HepG2 (cell line): Measurements from ENCODE around the gene GPR162. TPM values are rescaled to one million over a fixed set of nuclear protein-coding genes. Genes with fewer than 3 reads are reported as not detected.
A peak's percentile ranks its signal among the peaks of the same experiment; 100 is the strongest.

Source experiments
- BRF2 ChIP-seq: sonication (generic); formaldehyde crosslinking; IDR thresholded peaks from 2 replicates; pipeline ENCODE4 v1.8.1; 2022; ENCODE audit warnings: mild to moderate bottlenecking, missing genetic modification reagents
- CHD2 ChIP-seq: IDR thresholded peaks from 2 replicates; pipeline ENCODE4 v1.6.1; 2011; ENCODE audit warnings: low read depth, low read length, improper control_type of control experiment
- IKZF4 ChIP-seq: sonication (generic); formaldehyde crosslinking; IDR thresholded peaks from 2 replicates; pipeline ENCODE4 v1.5.1; 2020; ENCODE audit warnings: borderline replicate concordance, mild to moderate bottlenecking, low read depth, missing genetic modification reagents; ENCODE audit errors: not compliant biosample characterization
- KDM6A ChIP-seq: IDR thresholded peaks from 2 replicates; pipeline ENCODE4 v1.6.1; 2016; ENCODE audit warnings: low read depth
- PHF8 ChIP-seq: sonication (generic); formaldehyde crosslinking; IDR thresholded peaks from 2 replicates; pipeline ENCODE4 v1.5.0; 2020; ENCODE audit warnings: missing genetic modification reagents
- REL ChIP-seq: sonication (generic); formaldehyde crosslinking; conservative IDR thresholded peaks from 2 replicates; pipeline ENCODE4 v1.8.0; 2022; ENCODE audit warnings: mild to moderate bottlenecking, missing genetic modification reagents, moderate library complexity
- SNRNP70 ChIP-seq: fragments of 200-400 bp; formaldehyde crosslinking; IDR thresholded peaks from 2 replicates; pipeline ENCODE4 v1.6.1; 2017; ENCODE audit warnings: mild to moderate bottlenecking, low read depth, low read length, moderate library complexity
- SRY ChIP-seq: sonication (generic); formaldehyde crosslinking; IDR thresholded peaks from 2 replicates; pipeline ENCODE4 v1.8.0; 2022; ENCODE audit warnings: mild to moderate bottlenecking, missing genetic modification reagents
- ZFP37 ChIP-seq: sonication (generic); formaldehyde crosslinking; IDR thresholded peaks from 2 replicates; pipeline ENCODE4 v1.4.0; 2020; ENCODE audit warnings: missing genetic modification reagents, borderline replicate concordance
- ZNF136 ChIP-seq: sonication (generic); formaldehyde crosslinking; IDR thresholded peaks from 2 replicates; pipeline ENCODE4 v1.8.1; 2022; ENCODE audit warnings: low read depth, mild to moderate bottlenecking, moderate library complexity, missing genetic modification reagents
- ZNF207 ChIP-seq: fragments of 450-650 bp; IDR thresholded peaks from 2 replicates; pipeline ENCODE4 v1.6.1; 2016; ENCODE audit warnings: antibody characterized with exemption, borderline replicate concordance
- ZNF253 ChIP-seq: sonication (generic); formaldehyde crosslinking; IDR thresholded peaks from 2 replicates; pipeline ENCODE4 v1.8.0; 2022; ENCODE audit warnings: mild to moderate bottlenecking, missing genetic modification reagents, borderline replicate concordance
- ZNF333 ChIP-seq: sonication (generic); formaldehyde crosslinking; IDR thresholded peaks from 2 replicates; pipeline ENCODE4 v1.4.0; 2020; ENCODE audit warnings: mild to moderate bottlenecking, missing genetic modification reagents, borderline replicate concordance
- ZNF337 ChIP-seq: sonication (generic); formaldehyde crosslinking; IDR thresholded peaks from 2 replicates; pipeline ENCODE4 v1.5.1; 2020; ENCODE audit warnings: missing genetic modification reagents, low read depth, mild to moderate bottlenecking, borderline replicate concordance
- ZNF383 ChIP-seq: sonication (generic); formaldehyde crosslinking; IDR thresholded peaks from 2 replicates; pipeline ENCODE4 v1.4.0; 2020; ENCODE audit warnings: missing genetic modification reagents, mild to moderate bottlenecking, borderline replicate concordance
- ZNF552 ChIP-seq: sonication (generic); formaldehyde crosslinking; IDR thresholded peaks from 2 replicates; pipeline ENCODE4 v1.9.0; 2022; ENCODE audit warnings: missing genetic modification reagents, mild to moderate bottlenecking, borderline replicate concordance
- ZNF589 ChIP-seq: sonication (generic); formaldehyde crosslinking; conservative IDR thresholded peaks from 2 replicates; pipeline ENCODE4 v1.8.0; 2022; ENCODE audit warnings: mild to moderate bottlenecking, moderate library complexity, missing genetic modification reagents
- ZNF629 ChIP-seq: sonication (generic); formaldehyde crosslinking; conservative IDR thresholded peaks from 2 replicates; pipeline ENCODE4 v1.5.0; 2020; ENCODE audit warnings: missing genetic modification reagents
- ZNF75D ChIP-seq: sonication (generic); formaldehyde crosslinking; IDR thresholded peaks from 2 replicates; pipeline ENCODE4 v1.8.1; 2023; ENCODE audit warnings: missing genetic modification reagents, mild to moderate bottlenecking, borderline replicate concordance
- ZSCAN12 ChIP-seq: sonication (generic); formaldehyde crosslinking; IDR thresholded peaks from 2 replicates; pipeline ENCODE4 v1.9.0; 2021; ENCODE audit warnings: mild to moderate bottlenecking, missing genetic modification reagents
- polyA plus RNA-seq, 8 experiments: library from polyadenylated mRNA; depleted of rRNA in 3 of 8; stranded (reverse) in 7 of 8; unstranded in 1 of 8; fragments of >200 nt; fragmentation: Illumina TruSeq in 4 of 8; extraction: Trizol in 4 of 8; gene quantifications; 2 replicates each; pipeline versions ENCODE4 v1.2.1 to v1.2.3, GENCODE V29; 2011 to 2016; ENCODE audit warnings: low read depth in 4 of 8, missing spikeins in 1 of 8, mixed read lengths in 1 of 8; ENCODE audit not compliant: insufficient read depth in 1 of 8
- total RNA-seq, 5 experiments: library from RNA; depleted of rRNA; stranded (reverse); fragments of >200 nt; fragmentation: Illumina TruSeq; extraction: Trizol; gene quantifications; 2 replicates each; pipeline ENCODE4 v1.2.3, GENCODE V29; 2016; ENCODE audit warnings: low read depth in 1 of 5
- TF ChIP-seq, protein P1 (sequence below): IDR thresholded peaks from 2 replicates; pipeline ENCODE4 v1.6.1; 2016; ENCODE audit warnings: missing genetic modification reagents, missing compliant biosample characterization
- TF ChIP-seq, protein P2 (sequence below): sonication (generic); formaldehyde crosslinking; IDR thresholded peaks from 2 replicates; pipeline ENCODE4 v1.4.0; 2020; ENCODE audit warnings: missing genetic modification reagents
- TF ChIP-seq, protein P3 (sequence below): sonication (generic); formaldehyde crosslinking; IDR thresholded peaks from 2 replicates; pipeline ENCODE4 v1.4.0; 2020; ENCODE audit warnings: missing genetic modification reagents

GPR162 gene
- total and polyA plus RNA-seq, 2 of the 13 experiments (the other 11 are each of a cell fraction or from before 2014, with no cell fraction given): 0.08 TPM; not detected in 1

DNA sequence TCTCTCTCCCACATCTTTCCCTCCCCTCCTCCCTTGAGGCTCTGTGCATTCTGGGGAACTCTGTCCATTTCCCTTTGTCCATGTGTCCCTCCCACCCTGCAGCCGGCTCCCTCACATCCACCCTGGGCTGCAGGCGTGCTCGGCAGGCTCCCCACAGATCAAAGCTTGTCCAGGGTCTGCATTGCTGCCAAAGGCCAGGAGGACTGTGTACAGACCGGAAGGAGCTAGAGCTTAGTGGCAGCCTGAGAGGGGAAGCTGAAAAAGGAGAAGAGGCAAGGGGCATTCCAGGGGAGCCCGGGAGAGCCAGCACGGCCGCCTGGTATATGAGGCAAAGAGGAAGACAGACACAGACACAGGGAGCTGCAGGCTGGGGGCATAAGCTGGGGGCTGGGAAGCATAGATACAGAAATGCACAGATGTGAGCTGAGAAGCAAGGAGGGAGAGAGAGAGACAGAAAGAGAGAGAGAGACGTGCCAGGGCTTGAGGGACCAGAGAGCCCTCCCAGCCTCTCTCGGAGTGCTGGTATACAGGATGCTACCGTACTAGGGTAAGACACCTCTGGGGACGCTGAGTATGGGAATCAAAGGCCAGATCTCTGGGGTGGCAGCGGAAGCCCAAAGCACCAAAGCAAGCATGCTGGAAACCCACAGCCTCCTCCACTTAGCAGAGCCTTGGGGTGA is 29.0 kb upstream of the GPR162 start (continued):
- TF ChIP-seq KDM6A (CRISPR knock-in tag): peak; percentile 82
- no peak for TF ChIP-seq ZFP37 (CRISPR knock-in tag)
- TF ChIP-seq, protein P1, sequence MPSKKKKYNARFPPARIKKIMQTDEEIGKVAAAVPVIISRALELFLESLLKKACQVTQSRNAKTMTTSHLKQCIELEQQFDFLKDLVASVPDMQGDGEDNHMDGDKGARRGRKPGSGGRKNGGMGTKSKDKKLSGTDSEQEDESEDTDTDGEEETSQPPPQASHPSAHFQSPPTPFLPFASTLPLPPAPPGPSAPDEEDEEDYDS (CRISPR knock-in tag): peak; percentile 68; the same call in 1 of the 2 replicates
- no peak for TF ChIP-seq PHF8 (CRISPR knock-in tag)
- no peak for TF ChIP-seq ZNF75D
- TF ChIP-seq ZNF333 (CRISPR knock-in tag): no peak
- TF ChIP-seq SRY (CRISPR knock-in tag): no peak
- no peak for TF ChIP-seq CHD2
- peak; percentile 88; the same call in 1 of the 2 replicates for TF ChIP-seq ZNF337
- peak; percentile 61; the same call in 1 of the 2 replicates for TF ChIP-seq ZNF136 (CRISPR knock-in tag)
- TF ChIP-seq, protein P2, sequence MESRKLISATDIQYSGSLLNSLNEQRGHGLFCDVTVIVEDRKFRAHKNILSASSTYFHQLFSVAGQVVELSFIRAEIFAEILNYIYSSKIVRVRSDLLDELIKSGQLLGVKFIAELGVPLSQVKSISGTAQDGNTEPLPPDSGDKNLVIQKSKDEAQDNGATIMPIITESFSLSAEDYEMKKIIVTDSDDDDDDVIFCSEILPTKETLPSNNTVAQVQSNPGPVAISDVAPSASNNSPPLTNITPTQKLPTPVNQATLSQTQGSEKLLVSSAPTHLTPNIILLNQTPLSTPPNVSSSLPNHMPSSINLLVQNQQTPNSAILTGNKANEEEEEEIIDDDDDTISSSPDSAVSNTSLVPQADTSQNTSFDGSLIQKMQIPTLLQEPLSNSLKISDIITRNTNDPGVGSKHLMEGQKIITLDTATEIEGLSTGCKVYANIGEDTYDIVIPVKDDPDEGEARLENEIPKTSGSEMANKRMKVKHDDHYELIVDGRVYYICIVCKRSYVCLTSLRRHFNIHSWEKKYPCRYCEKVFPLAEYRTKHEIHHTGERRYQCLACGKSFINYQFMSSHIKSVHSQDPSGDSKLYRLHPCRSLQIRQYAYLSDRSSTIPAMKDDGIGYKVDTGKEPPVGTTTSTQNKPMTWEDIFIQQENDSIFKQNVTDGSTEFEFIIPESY (CRISPR knock-in tag): no peak
- peak; percentile 42 for TF ChIP-seq IKZF4 (CRISPR knock-in tag)
- TF ChIP-seq SNRNP70: no peak
- no peak for TF ChIP-seq ZNF383 (CRISPR knock-in tag)
- no peak for TF ChIP-seq ZSCAN12 (CRISPR knock-in tag)
- peak; percentile 88; the same call in 1 of the 2 replicates for TF ChIP-seq ZNF589 (CRISPR knock-in tag)
- TF ChIP-seq, protein P3, sequence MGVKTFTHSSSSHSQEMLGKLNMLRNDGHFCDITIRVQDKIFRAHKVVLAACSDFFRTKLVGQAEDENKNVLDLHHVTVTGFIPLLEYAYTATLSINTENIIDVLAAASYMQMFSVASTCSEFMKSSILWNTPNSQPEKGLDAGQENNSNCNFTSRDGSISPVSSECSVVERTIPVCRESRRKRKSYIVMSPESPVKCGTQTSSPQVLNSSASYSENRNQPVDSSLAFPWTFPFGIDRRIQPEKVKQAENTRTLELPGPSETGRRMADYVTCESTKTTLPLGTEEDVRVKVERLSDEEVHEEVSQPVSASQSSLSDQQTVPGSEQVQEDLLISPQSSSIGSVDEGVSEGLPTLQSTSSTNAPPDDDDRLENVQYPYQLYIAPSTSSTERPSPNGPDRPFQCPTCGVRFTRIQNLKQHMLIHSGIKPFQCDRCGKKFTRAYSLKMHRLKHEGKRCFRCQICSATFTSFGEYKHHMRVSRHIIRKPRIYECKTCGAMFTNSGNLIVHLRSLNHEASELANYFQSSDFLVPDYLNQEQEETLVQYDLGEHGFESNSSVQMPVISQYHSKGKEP (CRISPR knock-in tag): no peak
- no peak for TF ChIP-seq ZNF253 (CRISPR knock-in tag)
- TF ChIP-seq BRF2 (CRISPR knock-in tag): no peak
- no peak for TF ChIP-seq ZNF552
- TF ChIP-seq ZNF629 (CRISPR knock-in tag): peak; percentile 42
- TF ChIP-seq ZNF207: no peak
- no peak for TF ChIP-seq REL (CRISPR knock-in tag)
